GM19239 (cell line): Measurements from ENCODE around the gene SLC4A1.
"Not testable (repeated sequence)": the region's sequence is repeated elsewhere in the genome, so short reads cannot be mapped to it uniquely, and the experiment has no call there.

Experiments
- DNase-seq: peaks from one replicate; pipeline ENCODE4 v3.0.0; 2011; ENCODE audit warnings: low spot score; ENCODE audit not compliant: insufficient read length
- FAIRE-seq: peaks from 2 replicates; lab custom pipeline; 2011; peaks lifted over from hg19 to GRCh38; lab: Jason Lieb, UNC

SLC4A1 gene

GRCh38 chr17:44258811-44259351 is 9.1 kb downstream of the SLC4A1 start:
- DNase-seq (no peak), FAIRE-seq (no peak)

GRCh38 chr17:44257815-44258760 is 9.8 kb downstream of the SLC4A1 start:
- no peak for FAIRE-seq
- DNase-seq, result no peak

GRCh38 chr17:44256671-44257070 is 11.3 kb downstream of the SLC4A1 start:
- DNase-seq, result no peak
- no peak for FAIRE-seq

GRCh38 chr17:44255915-44256314 is 12.0 kb downstream of the SLC4A1 start:
- no peak for DNase-seq

GRCh38 chr17:44254361-44255095 is 13.4 kb downstream of the SLC4A1 start:
- DNase-seq (no peak), FAIRE-seq (no peak)

More at GRCh38 chr17:44255915-44256314, 12.0 kb downstream of the SLC4A1 start:
- FAIRE-seq, result no peak

- FAIRE-seq (no peak), DNase-seq (no peak)
Observed at GRCh38 chr17:44253006-44253405, 14.9 kb downstream of the SLC4A1 start.

- no peak for FAIRE-seq
Observed at GRCh38 chr17:44251062-44251461, 16.9 kb downstream of the SLC4A1 start.

GRCh38 chr17:44249501-44250246 is 18.3 kb downstream of the SLC4A1 start:
- DNase-seq (no peak), FAIRE-seq (no peak)

More at GRCh38 chr17:44251062-44251461, 16.9 kb downstream of the SLC4A1 start:
- DNase-seq, result no peak

GRCh38 chr17:44247876-44248736 is 19.8 kb downstream of the SLC4A1 start:
- FAIRE-seq (no peak), DNase-seq (no peak)

GRCh38 chr17:44247440-44247841 is 20.5 kb downstream of the SLC4A1 start:
- FAIRE-seq (no peak), DNase-seq (no peak)

GRCh38 chr17:44241106-44241624 is 26.8 kb downstream of the SLC4A1 start:
- DNase-seq (no peak), FAIRE-seq (no peak)

- FAIRE-seq, DNase-seq: not testable (repeated sequence)
Observed at GRCh38 chr17:44237886-44238285, 30.0 kb downstream of the SLC4A1 start.

- FAIRE-seq, result no peak
- no peak for DNase-seq
Observed at GRCh38 chr17:44236444-44236991, 31.4 kb downstream of the SLC4A1 start.

- FAIRE-seq (no peak), DNase-seq (no peak)
Observed at GRCh38 chr17:44235583-44235936, 32.4 kb downstream of the SLC4A1 start.

GRCh38 chr17:44233582-44233981 is 34.4 kb downstream of the SLC4A1 start:
- no peak for FAIRE-seq
- no peak for DNase-seq

- DNase-seq, result no peak
- no peak for FAIRE-seq
Observed at GRCh38 chr17:44232061-44232460, 35.9 kb downstream of the SLC4A1 start.

- DNase-seq (no peak), FAIRE-seq (no peak)
Observed at GRCh38 chr17:44230140-44230539, 37.8 kb downstream of the SLC4A1 start.

GRCh38 chr17:44229090-44229489 is 38.8 kb downstream of the SLC4A1 start:
- FAIRE-seq (no peak), DNase-seq (no peak)

GRCh38 chr17:44223541-44224071 is 44.3 kb downstream of the SLC4A1 start:
- DNase-seq, result no peak
- no peak for FAIRE-seq
